ENCODE measurements around the gene ADAMTSL2.
A peak's percentile ranks its signal among the peaks of the same experiment; 100 is the strongest.

The ADAMTSL2 gene

GRCh38 chr9:133543772-133544467, 9.4 kb downstream of the ADAMTSL2 start:
- peaks cover 54% of the 10 kb centered on the region for H3K4me1 Mint-ChIP-seq
- no peaks in the 10 kb centered on the region for H3K27me3 Mint-ChIP-seq (ENCODE audit: low read depth, poor library complexity)
- TF ChIP-seq CTCF (IDR thresholded peaks at IDR 0.05), result no peak
- no peak overlapping the region for H3K27ac Mint-ChIP-seq
- H3K9me3 Mint-ChIP-seq, result no peaks in the 10 kb centered on the region
- H3K36me3 Mint-ChIP-seq (ENCODE audit: low read depth), result no peaks in the 10 kb centered on the region
- no peak overlapping the region for H3K4me3 Mint-ChIP-seq
- no peak for DNase-seq

GRCh38 chr9:133545494-133546286, 11.2 kb downstream of the ADAMTSL2 start:
- H3K4me3 Mint-ChIP-seq, result no peak overlapping the region
- H3K27ac Mint-ChIP-seq, result no peak overlapping the region
- no peak for DNase-seq
- no peak for TF ChIP-seq CTCF (IDR thresholded peaks at IDR 0.05)
- H3K27me3 Mint-ChIP-seq (ENCODE audit: low read depth, poor library complexity), result no peaks in the 10 kb centered on the region
- H3K9me3 Mint-ChIP-seq, result no peaks in the 10 kb centered on the region
- no peaks in the 10 kb centered on the region for H3K36me3 Mint-ChIP-seq (ENCODE audit: low read depth)
- peaks cover 37% of the 10 kb centered on the region for H3K4me1 Mint-ChIP-seq

- DNase-seq, result no peak
- no peaks in the 10 kb centered on the region for H3K9me3 Mint-ChIP-seq
- H3K27me3 Mint-ChIP-seq (ENCODE audit: low read depth, poor library complexity), result no peaks in the 10 kb centered on the region
- no peak overlapping the region for H3K27ac Mint-ChIP-seq
- peaks cover 34% of the 10 kb centered on the region for H3K4me1 Mint-ChIP-seq
- H3K4me3 Mint-ChIP-seq, result no peak overlapping the region
- peaks cover 4% of the 10 kb centered on the region for H3K36me3 Mint-ChIP-seq (ENCODE audit: low read depth)
- TF ChIP-seq CTCF (IDR thresholded peaks at IDR 0.05), result no peak
Observed at GRCh38 chr9:133546287-133546680, 11.8 kb downstream of the ADAMTSL2 start.

- Mint-ChIP-seq H3K4me3 (peak overlapping the region; percentile 13), H3K27ac (no peak overlapping the region), H3K9me3 (no peaks in the 10 kb centered on the region), H3K36me3 (ENCODE audit: low read depth) (peaks cover 4% of the 10 kb centered on the region), H3K4me1 (peaks cover 35% of the 10 kb centered on the region), H3K27me3 (ENCODE audit: low read depth, poor library complexity) (no peaks in the 10 kb centered on the region)
- no peak for DNase-seq
- TF ChIP-seq CTCF (IDR thresholded peaks at IDR 0.05), result no peak
Observed at GRCh38 chr9:133547116-133547515, 12.6 kb downstream of the ADAMTSL2 start.

- Mint-ChIP-seq H3K9me3 (no peaks in the 10 kb centered on the region), H3K36me3 (ENCODE audit: low read depth) (peaks cover 4% of the 10 kb centered on the region), H3K27me3 (ENCODE audit: low read depth, poor library complexity) (no peaks in the 10 kb centered on the region), H3K4me1 (peaks cover 42% of the 10 kb centered on the region), H3K4me3 (no peak overlapping the region), H3K27ac (no peak overlapping the region)
- TF ChIP-seq CTCF (IDR thresholded peaks at IDR 0.05), result no peak
- DNase-seq, result no peak
Observed at GRCh38 chr9:133551446-133551845, 16.9 kb downstream of the ADAMTSL2 start.

Data from nephron progenitor cell (in vitro differentiated cells).